Mammary epithelial cell (primary cell): ENCODE measurements around the gene TCEAL4.

Experiments used
- CTCF ChIP-seq, 2 donors: IDR thresholded peaks in 1 of 2; conservative IDR thresholded peaks in 1 of 2; 2 replicates each; pipeline ENCODE4 v1.5.1; 2011 to 2012; ENCODE audit warnings: inconsistent platforms in 2 of 2, low read length in 2 of 2, mild to moderate bottlenecking in 2 of 2, control low read depth in 1 of 2, low read depth in 1 of 2; ENCODE audit not compliant: insufficient read depth in 1 of 2; ENCODE audit errors: extremely low read depth in 1 of 2
- EZH2 ChIP-seq: IDR thresholded peaks from 2 replicates; pipeline ENCODE4 v1.6.1; 2012; ENCODE audit warnings: low read length, inconsistent platforms, borderline replicate concordance

GRCh38 chrX:103554687-103555424, 30.5 kb upstream of the TCEAL4 start:
- TF ChIP-seq CTCF (conservative IDR thresholded peaks at IDR 0.05 in 1 of 2, IDR thresholded peaks at IDR 0.05 in 1 of 2; ENCODE audit: extremely low read depth in 1 of 2, insufficient read depth in 1 of 2, low read depth in 1 of 2, low read length in 2 of 2) (no peak), EZH2 (no peak)
